Right lobe of liver (tissue), 4 donors: Measurements from ENCODE around the gene ECHDC3.

Source experiments
- POLR2A ChIP-seq: fragments of 450-650 bp; IDR thresholded peaks from one replicate; pipeline ENCODE4 v1.6.1; 2017; ENCODE audit warnings: antibody characterized with exemption, mild to moderate bottlenecking
- TF ChIP-seq, protein P1 (sequence below), 4 donors: fragments of 200-600 bp in 3 of 4; fragments of 450-650 bp in 1 of 4; IDR thresholded peaks; one replicate each; pipeline versions ENCODE4 v1.5.1 to v1.8.0; 2016 to 2022; ENCODE audit warnings: antibody characterized with exemption in 4 of 4, mild to moderate bottlenecking in 2 of 4
- donor health status: DM: no; HTN: no; CAD: no.
- donor health status: DM: no; HTN: no; CAD: no.
- donor health status: DM: no; HTN: yes; CAD: no.

- TF ChIP-seq, protein P1, sequence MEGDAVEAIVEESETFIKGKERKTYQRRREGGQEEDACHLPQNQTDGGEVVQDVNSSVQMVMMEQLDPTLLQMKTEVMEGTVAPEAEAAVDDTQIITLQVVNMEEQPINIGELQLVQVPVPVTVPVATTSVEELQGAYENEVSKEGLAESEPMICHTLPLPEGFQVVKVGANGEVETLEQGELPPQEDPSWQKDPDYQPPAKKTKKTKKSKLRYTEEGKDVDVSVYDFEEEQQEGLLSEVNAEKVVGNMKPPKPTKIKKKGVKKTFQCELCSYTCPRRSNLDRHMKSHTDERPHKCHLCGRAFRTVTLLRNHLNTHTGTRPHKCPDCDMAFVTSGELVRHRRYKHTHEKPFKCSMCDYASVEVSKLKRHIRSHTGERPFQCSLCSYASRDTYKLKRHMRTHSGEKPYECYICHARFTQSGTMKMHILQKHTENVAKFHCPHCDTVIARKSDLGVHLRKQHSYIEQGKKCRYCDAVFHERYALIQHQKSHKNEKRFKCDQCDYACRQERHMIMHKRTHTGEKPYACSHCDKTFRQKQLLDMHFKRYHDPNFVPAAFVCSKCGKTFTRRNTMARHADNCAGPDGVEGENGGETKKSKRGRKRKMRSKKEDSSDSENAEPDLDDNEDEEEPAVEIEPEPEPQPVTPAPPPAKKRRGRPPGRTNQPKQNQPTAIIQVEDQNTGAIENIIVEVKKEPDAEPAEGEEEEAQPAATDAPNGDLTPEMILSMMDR (IDR thresholded peaks at IDR 0.05), result no peak
- no peak for TF ChIP-seq POLR2A
These were observed 71.0 kb downstream of the ECHDC3 start for GRCh38 chr10:11813177-11813576.
